ENCODE results near the gene KCNE1. TPM values are rescaled to one million over a fixed set of nuclear protein-coding genes. Genes with fewer than 3 reads are reported as not detected.

KCNE1 gene
- total RNA-seq, 1 experiment from 2014 or later: not detected

- H3K27ac ChIP-seq (ENCODE audit: low read length): no peak overlapping the region
- H3K27me3 ChIP-seq (ENCODE audit: low read length): no peaks in the 10 kb centered on the region
- no peaks in the 10 kb centered on the region for H3K36me3 ChIP-seq (ENCODE audit: insufficient read depth, low read length)
- DNase-seq: peak; percentile 66
- no peaks in the 10 kb centered on the region for H3K9me3 ChIP-seq (ENCODE audit: low read length)
- H3K4me2 ChIP-seq (ENCODE audit: low read depth, low read length, poor library complexity, severe bottlenecking): no peak overlapping the region
- H4K20me1 ChIP-seq (ENCODE audit: insufficient read depth, low read depth, low read length): no peaks in the 10 kb centered on the region
- H3K79me2 ChIP-seq (ENCODE audit: low read length): no peaks in the 10 kb centered on the region
- no peak overlapping the region for H3K4me3 ChIP-seq (ENCODE audit: low read length)
- no peak overlapping the region for H3K9ac ChIP-seq (ENCODE audit: low read length)
- H3K9me2 ChIP-seq (replicated peaks; ENCODE audit: insufficient read depth, low read length): no peaks in the 10 kb centered on the region
- H2AFZ ChIP-seq (ENCODE audit: low read length): no peak overlapping the region
- no peaks in the 10 kb centered on the region for H3K4me1 ChIP-seq (ENCODE audit: low read length)
Observed at GRCh38 chr21:34517491-34518245, 5.7 kb upstream of the KCNE1 start.

DNA sequence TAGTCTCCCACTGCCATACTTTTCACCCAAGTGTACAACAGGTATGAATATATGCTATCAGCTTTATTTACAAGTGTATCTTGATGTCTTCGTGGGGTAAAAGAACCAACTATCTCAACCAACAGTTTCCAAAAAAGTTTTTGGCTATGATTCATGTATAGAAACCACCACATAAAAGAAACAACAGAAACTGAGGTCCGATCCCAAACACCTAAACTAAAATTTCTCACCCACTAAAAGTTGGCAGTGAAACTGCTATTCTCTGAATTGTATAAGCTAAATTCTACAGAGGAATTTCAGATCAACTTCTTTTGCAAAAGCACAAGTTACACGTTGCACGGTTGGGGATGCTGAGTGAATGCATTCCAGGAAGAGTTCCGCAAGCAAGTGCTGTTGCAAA lies 5.0 kb upstream of the KCNE1 start:
- H3K27ac ChIP-seq (ENCODE audit: low read length): no peak overlapping the region
- H3K4me1 ChIP-seq (ENCODE audit: low read length): no peaks in the 10 kb centered on the region
- H3K4me2 ChIP-seq (ENCODE audit: low read depth, low read length, poor library complexity, severe bottlenecking): no peak overlapping the region
- H3K4me3 ChIP-seq (ENCODE audit: low read length): no peak overlapping the region
- no peaks in the 10 kb centered on the region for H4K20me1 ChIP-seq (ENCODE audit: insufficient read depth, low read depth, low read length)
- no peak overlapping the region for H2AFZ ChIP-seq (ENCODE audit: low read length)
- H3K27me3 ChIP-seq (ENCODE audit: low read length): no peaks in the 10 kb centered on the region
- no peaks in the 10 kb centered on the region for H3K36me3 ChIP-seq (ENCODE audit: insufficient read depth, low read length)
- DNase-seq: no peak
- no peaks in the 10 kb centered on the region for H3K9me3 ChIP-seq (ENCODE audit: low read length)
- H3K79me2 ChIP-seq (ENCODE audit: low read length): no peaks in the 10 kb centered on the region
- no peaks in the 10 kb centered on the region for H3K9me2 ChIP-seq (replicated peaks; ENCODE audit: insufficient read depth, low read length)
- no peak overlapping the region for H3K9ac ChIP-seq (ENCODE audit: low read length)

DNA sequence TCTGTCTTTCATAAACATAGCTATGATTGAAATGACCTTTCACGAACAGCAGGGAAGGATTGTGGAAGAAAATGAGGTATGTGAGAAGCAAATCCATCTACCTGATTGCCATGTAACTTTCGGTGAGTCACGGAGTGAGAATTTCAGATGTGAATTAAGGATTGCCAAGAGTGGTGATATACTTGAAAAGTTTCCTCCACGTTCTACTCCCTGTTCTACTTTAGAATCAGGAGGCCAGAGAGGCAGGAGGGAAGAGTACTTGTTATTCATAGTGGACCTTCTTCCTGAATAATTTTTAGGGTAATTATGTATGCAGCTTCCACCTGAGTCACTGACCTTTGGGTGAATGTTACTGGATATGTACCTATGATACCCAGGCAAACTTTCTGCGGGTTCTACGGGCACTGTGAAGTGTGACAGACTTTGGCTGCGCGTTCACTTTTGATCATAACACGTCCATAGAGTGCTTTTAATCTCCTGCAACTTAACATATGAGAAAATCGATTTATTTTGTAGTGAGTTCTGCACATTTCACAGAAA lies 2.6 kb upstream of the KCNE1 start:
- DNase-seq: no peak
- no peaks in the 10 kb centered on the region for H3K79me2 ChIP-seq (ENCODE audit: low read length)

DNA sequence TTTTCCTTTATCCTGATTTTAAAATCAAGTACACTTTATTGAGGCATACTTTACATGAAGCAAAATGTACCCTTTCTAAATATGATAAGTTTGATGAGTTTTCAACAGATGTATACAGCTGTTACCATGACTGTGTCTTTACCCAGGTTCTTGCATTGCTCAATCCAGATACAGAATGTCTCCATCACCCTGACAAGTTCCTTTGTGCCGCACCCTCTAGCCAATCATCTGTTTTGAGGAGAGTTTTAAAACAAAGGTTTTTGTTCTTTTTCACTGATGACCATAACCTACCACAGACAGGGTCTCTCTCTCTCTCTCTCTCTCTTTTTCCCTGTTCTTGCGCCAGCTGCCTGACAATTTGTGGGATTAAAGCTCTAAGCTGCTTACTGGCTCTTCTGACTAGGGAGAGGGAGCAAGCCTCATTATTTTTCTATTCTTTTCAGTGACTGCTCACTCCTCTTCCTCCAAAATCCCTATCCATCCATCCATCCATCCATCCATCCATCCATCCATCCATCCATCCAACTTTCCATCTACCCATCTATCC lies 1.2 kb upstream of the KCNE1 start:
- no peak overlapping the region for H3K27ac ChIP-seq (ENCODE audit: low read length)
- H3K9me2 ChIP-seq (replicated peaks; ENCODE audit: insufficient read depth, low read length): no peaks in the 10 kb centered on the region
- no peaks in the 10 kb centered on the region for H3K4me1 ChIP-seq (ENCODE audit: low read length)
- H3K4me2 ChIP-seq (ENCODE audit: low read depth, low read length, poor library complexity, severe bottlenecking): no peak overlapping the region
- no peak overlapping the region for H3K4me3 ChIP-seq (ENCODE audit: low read length)
- no peaks in the 10 kb centered on the region for H4K20me1 ChIP-seq (ENCODE audit: insufficient read depth, low read depth, low read length)
- H3K9ac ChIP-seq (ENCODE audit: low read length): no peak overlapping the region
- no peaks in the 10 kb centered on the region for H3K79me2 ChIP-seq (ENCODE audit: low read length)
- no peak overlapping the region for H2AFZ ChIP-seq (ENCODE audit: low read length)
- no peaks in the 10 kb centered on the region for H3K9me3 ChIP-seq (ENCODE audit: low read length)
- DNase-seq: no peak
- H3K36me3 ChIP-seq (ENCODE audit: insufficient read depth, low read length): no peaks in the 10 kb centered on the region
- no peaks in the 10 kb centered on the region for H3K27me3 ChIP-seq (ENCODE audit: low read length)

More for the DNA sequence above, 2.6 kb upstream of the KCNE1 start:
- no peaks in the 10 kb centered on the region for H3K9me3 ChIP-seq (ENCODE audit: low read length)
- H2AFZ ChIP-seq (ENCODE audit: low read length): no peak overlapping the region
- H3K4me2 ChIP-seq (ENCODE audit: low read depth, low read length, poor library complexity, severe bottlenecking): no peak overlapping the region
- H3K9ac ChIP-seq (ENCODE audit: low read length): no peak overlapping the region
- no peak overlapping the region for H3K4me3 ChIP-seq (ENCODE audit: low read length)
- H3K4me1 ChIP-seq (ENCODE audit: low read length): no peaks in the 10 kb centered on the region
- no peaks in the 10 kb centered on the region for H3K27me3 ChIP-seq (ENCODE audit: low read length)
- no peak overlapping the region for H3K27ac ChIP-seq (ENCODE audit: low read length)
- H3K9me2 ChIP-seq (replicated peaks; ENCODE audit: insufficient read depth, low read length): no peaks in the 10 kb centered on the region
- no peaks in the 10 kb centered on the region for H3K36me3 ChIP-seq (ENCODE audit: insufficient read depth, low read length)
- H4K20me1 ChIP-seq (ENCODE audit: insufficient read depth, low read depth, low read length): no peaks in the 10 kb centered on the region

DNA sequence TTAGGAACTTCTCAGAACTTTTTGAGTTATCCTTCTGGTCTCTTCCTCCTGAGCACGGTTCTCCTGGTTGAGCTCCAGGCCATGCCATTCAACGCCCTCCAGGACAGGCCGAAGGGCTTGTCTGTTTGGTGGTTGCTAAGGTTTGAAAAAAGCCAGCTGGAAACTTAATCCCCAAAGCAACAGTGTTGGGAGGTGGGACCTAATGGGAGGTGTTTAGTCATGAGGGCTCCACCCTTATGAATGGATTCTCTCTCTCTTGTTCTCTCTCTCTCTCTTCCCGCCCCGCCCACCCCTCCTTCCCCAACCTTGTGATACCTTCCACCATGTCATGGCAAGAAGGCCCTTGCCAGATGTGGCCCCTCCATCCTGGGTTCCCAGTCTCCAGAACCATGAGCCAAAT lies 829 bp downstream of the KCNE1 start:
- Histone ChIP-seq H3K9ac (ENCODE audit: low read length) (no peak overlapping the region), H2AFZ (ENCODE audit: low read length) (no peak overlapping the region), H3K4me3 (ENCODE audit: low read length) (no peak overlapping the region), H3K9me2 (replicated peaks; ENCODE audit: insufficient read depth, low read length) (no peaks in the 10 kb centered on the region), H3K27me3 (ENCODE audit: low read length) (no peaks in the 10 kb centered on the region), H3K4me2 (ENCODE audit: low read depth, low read length, poor library complexity, severe bottlenecking) (no peak overlapping the region), H3K79me2 (ENCODE audit: low read length) (no peaks in the 10 kb centered on the region), H3K9me3 (ENCODE audit: low read length) (no peaks in the 10 kb centered on the region), H3K4me1 (ENCODE audit: low read length) (no peaks in the 10 kb centered on the region), H4K20me1 (ENCODE audit: insufficient read depth, low read depth, low read length) (no peaks in the 10 kb centered on the region), H3K27ac (ENCODE audit: low read length) (no peak overlapping the region), H3K36me3 (ENCODE audit: insufficient read depth, low read length) (no peaks in the 10 kb centered on the region)
- DNase-seq: no peak

DNA sequence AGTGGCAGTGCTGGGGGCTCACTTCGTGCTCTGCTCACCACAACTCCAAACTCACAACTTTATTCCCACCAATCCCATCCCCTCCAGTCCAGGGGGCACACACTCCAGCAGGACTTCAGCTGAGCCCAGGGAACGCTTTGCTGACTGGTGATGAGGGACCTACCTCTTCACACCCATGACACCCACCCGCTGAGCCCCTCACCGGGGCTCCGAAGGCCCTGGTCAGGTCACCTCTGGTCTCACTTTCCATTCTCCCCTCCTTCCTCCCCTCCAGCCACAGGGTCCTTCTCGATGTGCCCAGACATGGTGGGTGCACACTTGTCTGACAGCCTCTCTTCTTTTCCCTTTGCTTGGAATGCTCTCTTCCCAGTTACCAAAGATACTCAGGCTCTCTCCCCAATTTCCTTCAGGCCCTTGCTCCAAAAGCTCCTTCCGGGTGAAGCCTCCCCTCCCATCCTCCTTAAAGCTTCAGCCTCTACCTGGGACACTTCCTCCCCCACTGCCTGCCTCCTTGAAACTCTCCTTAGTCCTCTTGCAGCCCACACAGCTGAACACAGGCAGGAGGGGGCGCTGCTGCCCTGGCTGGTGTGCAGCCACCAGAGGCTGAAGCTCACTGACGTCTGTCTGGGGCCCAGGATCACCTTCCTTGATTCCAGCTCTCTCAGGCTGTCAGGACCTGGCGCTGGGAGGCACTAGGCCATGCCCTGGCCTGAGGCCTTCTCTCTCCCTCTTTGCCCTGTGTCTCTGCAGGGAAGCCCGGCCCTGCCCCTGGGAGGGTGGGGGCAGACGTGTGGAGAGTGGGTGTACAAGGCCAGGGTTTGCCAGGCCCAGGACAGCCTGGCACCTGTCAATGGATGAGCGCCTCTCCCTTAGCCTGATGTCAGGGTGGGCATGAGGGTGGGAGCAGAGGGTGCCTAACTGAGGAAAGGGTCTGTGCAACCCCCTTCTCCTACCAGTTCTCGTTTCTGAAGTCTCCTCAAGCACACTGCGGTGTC lies 1.6 kb downstream of the KCNE1 start:
- H3K4me2 ChIP-seq (ENCODE audit: low read depth, low read length, poor library complexity, severe bottlenecking): no peak overlapping the region
- H4K20me1 ChIP-seq (ENCODE audit: insufficient read depth, low read depth, low read length): no peaks in the 10 kb centered on the region
- no peaks in the 10 kb centered on the region for H3K36me3 ChIP-seq (ENCODE audit: insufficient read depth, low read length)
- no peaks in the 10 kb centered on the region for H3K9me3 ChIP-seq (ENCODE audit: low read length)
- peak; percentile 87 for DNase-seq
- H3K27ac ChIP-seq (ENCODE audit: low read length): no peak overlapping the region
- H3K4me3 ChIP-seq (ENCODE audit: low read length): no peak overlapping the region
- H3K4me1 ChIP-seq (ENCODE audit: low read length): no peaks in the 10 kb centered on the region
- no peak overlapping the region for H2AFZ ChIP-seq (ENCODE audit: low read length)
- H3K9ac ChIP-seq (ENCODE audit: low read length): no peak overlapping the region
- no peaks in the 10 kb centered on the region for H3K27me3 ChIP-seq (ENCODE audit: low read length)
- no peaks in the 10 kb centered on the region for H3K79me2 ChIP-seq (ENCODE audit: low read length)
- H3K9me2 ChIP-seq (replicated peaks; ENCODE audit: insufficient read depth, low read length): no peaks in the 10 kb centered on the region

GRCh38 chr21:34509151-34509550 lies 2.9 kb downstream of the KCNE1 start:
- no peaks in the 10 kb centered on the region for H3K27me3 ChIP-seq (ENCODE audit: low read length)
- H4K20me1 ChIP-seq (ENCODE audit: insufficient read depth, low read depth, low read length): no peaks in the 10 kb centered on the region
- no peaks in the 10 kb centered on the region for H3K79me2 ChIP-seq (ENCODE audit: low read length)
- H3K36me3 ChIP-seq (ENCODE audit: insufficient read depth, low read length): no peaks in the 10 kb centered on the region
- DNase-seq: no peak
- H3K4me1 ChIP-seq (ENCODE audit: low read length): no peaks in the 10 kb centered on the region
- H2AFZ ChIP-seq (ENCODE audit: low read length): no peak overlapping the region
- no peak overlapping the region for H3K27ac ChIP-seq (ENCODE audit: low read length)
- H3K4me3 ChIP-seq (ENCODE audit: low read length): no peak overlapping the region
- H3K4me2 ChIP-seq (ENCODE audit: low read depth, low read length, poor library complexity, severe bottlenecking): no peak overlapping the region
- no peaks in the 10 kb centered on the region for H3K9me3 ChIP-seq (ENCODE audit: low read length)
- no peak overlapping the region for H3K9ac ChIP-seq (ENCODE audit: low read length)
- H3K9me2 ChIP-seq (replicated peaks; ENCODE audit: insufficient read depth, low read length): no peaks in the 10 kb centered on the region

DNA sequence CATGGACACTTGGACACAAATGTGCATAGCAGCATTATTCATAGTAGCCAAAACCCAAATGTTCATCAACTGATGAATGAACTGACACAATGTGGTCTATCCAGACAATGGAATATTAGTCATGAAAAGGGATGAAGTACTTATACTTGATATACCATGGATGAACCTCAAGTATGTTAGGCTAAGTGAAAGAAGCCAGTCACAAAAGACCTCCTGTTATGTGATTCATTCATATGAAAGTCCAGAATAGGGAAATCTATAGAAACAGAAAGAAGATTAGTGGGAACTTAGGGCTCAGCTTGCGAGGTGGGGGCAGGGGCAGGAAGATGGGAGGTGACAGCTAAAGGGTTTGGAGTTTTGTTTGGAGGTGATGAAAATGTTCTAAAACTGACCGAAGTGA lies 7.4 kb downstream of the KCNE1 start:
- no peak overlapping the region for H3K4me2 ChIP-seq (ENCODE audit: low read depth, low read length, poor library complexity, severe bottlenecking)
- H4K20me1 ChIP-seq (ENCODE audit: insufficient read depth, low read depth, low read length): no peaks in the 10 kb centered on the region
- H3K9me3 ChIP-seq (ENCODE audit: low read length): no peaks in the 10 kb centered on the region
- no peaks in the 10 kb centered on the region for H3K36me3 ChIP-seq (ENCODE audit: insufficient read depth, low read length)
- H2AFZ ChIP-seq (ENCODE audit: low read length): no peak overlapping the region
- no peak overlapping the region for H3K9ac ChIP-seq (ENCODE audit: low read length)
- no peaks in the 10 kb centered on the region for H3K79me2 ChIP-seq (ENCODE audit: low read length)
- no peaks in the 10 kb centered on the region for H3K9me2 ChIP-seq (replicated peaks; ENCODE audit: insufficient read depth, low read length)
- H3K27ac ChIP-seq (ENCODE audit: low read length): no peak overlapping the region
- no peaks in the 10 kb centered on the region for H3K27me3 ChIP-seq (ENCODE audit: low read length)
- no peaks in the 10 kb centered on the region for H3K4me1 ChIP-seq (ENCODE audit: low read length)
- no peak overlapping the region for H3K4me3 ChIP-seq (ENCODE audit: low read length)
- no peak for DNase-seq
